Measurements from ENCODE around the gene STPG1. TPM values are rescaled to one million over a fixed set of nuclear protein-coding genes. Genes with fewer than 3 reads are reported as not detected.

Gene STPG1
- total RNA-seq, 1 donor from 2014 or later = 5.2 TPM

- intact Hi-C loops (cut with DNase I) = no loop called here
- DNase-seq (ENCODE audit: low spot score) = no peak
Observed at GRCh38 chr1:24351918-24352627, 61.5 kb downstream of the STPG1 start.

GRCh38 chr1:24351247-24351646, 62.3 kb downstream of the STPG1 start:
- intact Hi-C loops (cut with DNase I) = no loop called here
- DNase-seq (ENCODE audit: low spot score) = no peak

- intact Hi-C loops (cut with DNase I) = no loop called here
- no peak for DNase-seq (ENCODE audit: low spot score)
Observed at GRCh38 chr1:24349891-24350290, 63.7 kb downstream of the STPG1 start.

- intact Hi-C loops (cut with DNase I) = no loop called here
- DNase-seq (ENCODE audit: low spot score) = no peak
Observed at GRCh38 chr1:24348196-24348595, 65.4 kb downstream of the STPG1 start.

GRCh38 chr1:24347159-24347934, 66.2 kb downstream of the STPG1 start:
- intact Hi-C loops (cut with DNase I) = no loop called here
- no peak for DNase-seq (ENCODE audit: low spot score)

GRCh38 chr1:24345334-24345733, 68.2 kb downstream of the STPG1 start:
- DNase-seq (ENCODE audit: low spot score) = no peak
- intact Hi-C loops (cut with DNase I) = no loop called here

- intact Hi-C loops (cut with DNase I) = no loop called here
- no peak for DNase-seq (ENCODE audit: low spot score)
Observed at GRCh38 chr1:24344090-24344742, 69.4 kb downstream of the STPG1 start.

GRCh38 chr1:24343412-24344089, 70.0 kb downstream of the STPG1 start:
- intact Hi-C loops (cut with DNase I) = no loop called here
- DNase-seq (ENCODE audit: low spot score) = no peak

GRCh38 chr1:24341260-24341659, 72.3 kb downstream of the STPG1 start:
- DNase-seq (ENCODE audit: low spot score) = no peak
- intact Hi-C loops (cut with DNase I) = no loop called here

- intact Hi-C loops (cut with DNase I) = no loop called here
- no peak for DNase-seq (ENCODE audit: low spot score)
Observed at GRCh38 chr1:24340770-24341169, 72.8 kb downstream of the STPG1 start.

GRCh38 chr1:24339996-24340395, 73.6 kb downstream of the STPG1 start:
- intact Hi-C loops (cut with DNase I) = no loop called here
- no peak for DNase-seq (ENCODE audit: low spot score)

- DNase-seq (ENCODE audit: low spot score) = no peak
- intact Hi-C loops (cut with DNase I) = no loop called here
Observed at GRCh38 chr1:24338447-24338846, 75.1 kb downstream of the STPG1 start.

GRCh38 chr1:24337455-24337854, 76.1 kb downstream of the STPG1 start:
- intact Hi-C loops (cut with DNase I) = no loop called here
- DNase-seq (ENCODE audit: low spot score) = no peak

GRCh38 chr1:24336075-24336474, 77.5 kb downstream of the STPG1 start:
- intact Hi-C loops (cut with DNase I) = no loop called here
- no peak for DNase-seq (ENCODE audit: low spot score)

- intact Hi-C loops (cut with DNase I) = no loop called here
- no peak for DNase-seq (ENCODE audit: low spot score)
Observed at GRCh38 chr1:24331961-24332673, 81.5 kb downstream of the STPG1 start.

GRCh38 chr1:24329797-24330543, 83.6 kb downstream of the STPG1 start:
- no peak for DNase-seq (ENCODE audit: low spot score)
- intact Hi-C loops (cut with DNase I) = no loop called here

- intact Hi-C loops (cut with DNase I) = no loop called here
- DNase-seq (ENCODE audit: low spot score) = no peak
Observed at GRCh38 chr1:24329331-24329730, 84.3 kb downstream of the STPG1 start.

- intact Hi-C loops (cut with DNase I) = no loop called here
- DNase-seq (ENCODE audit: low spot score) = no peak
Observed at GRCh38 chr1:24327891-24328290, 85.7 kb downstream of the STPG1 start.

- DNase-seq (ENCODE audit: low spot score) = no peak
- intact Hi-C loops (cut with DNase I) = no loop called here
Observed at GRCh38 chr1:24327486-24327885, 86.1 kb downstream of the STPG1 start.
